GM21381 (cell line): Measurements from ENCODE around the gene CCDC17.

Source experiments
- ATAC-seq: cut with Tn5 transposase; IDR thresholded peaks from one replicate; pipeline ENCODE4 v1.9.1; 2021; ENCODE audit warnings: mild to moderate bottlenecking, moderate library complexity; ENCODE audit not compliant: unreplicated experiment

The CCDC17 gene

GRCh38 chr1:45584351-45585109, 39.3 kb downstream of the CCDC17 start:
- ATAC-seq = peak; percentile 32

DNA sequence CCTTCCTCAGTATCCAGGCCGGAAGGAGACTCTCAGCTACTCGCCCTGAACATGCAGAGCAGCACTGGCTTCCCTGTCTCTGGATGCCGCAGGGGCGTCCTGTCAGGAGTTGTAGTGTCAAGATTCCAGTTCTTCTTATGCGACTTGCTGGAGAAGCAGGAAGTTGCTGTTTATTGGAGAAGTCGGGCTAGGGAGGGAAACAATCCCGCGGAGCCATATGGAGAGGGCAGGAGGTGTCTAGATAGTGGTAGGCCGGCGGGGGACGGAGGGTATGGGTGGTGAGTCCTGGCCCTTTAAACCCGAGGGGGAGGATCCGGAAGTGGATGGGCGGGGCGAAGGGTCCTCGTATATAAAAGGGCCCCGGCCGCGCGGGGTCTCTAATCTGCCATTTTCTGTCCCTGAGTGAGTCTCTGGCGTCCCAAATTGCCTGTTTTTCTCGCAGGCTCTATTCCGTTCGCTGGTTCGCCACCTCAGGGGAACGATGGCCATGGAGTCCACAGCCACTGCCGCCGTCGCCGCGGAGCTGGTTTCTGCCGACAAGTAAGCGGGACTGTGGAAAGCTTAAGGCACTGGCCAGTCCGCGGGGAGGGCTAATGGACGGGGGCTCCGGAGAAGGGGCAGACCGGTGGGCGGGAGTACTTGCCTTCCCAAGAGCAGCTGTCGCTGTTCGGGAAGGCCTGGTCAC, 40.0 kb downstream of the CCDC17 start, which contains the start of gene NASP:
TSS of gene NASP (plus strand) at position 376 of the 685 bp plus-strand sequence. CDS start at position 482, 106 bp downstream.
- peak; percentile 41 for ATAC-seq

DNA sequence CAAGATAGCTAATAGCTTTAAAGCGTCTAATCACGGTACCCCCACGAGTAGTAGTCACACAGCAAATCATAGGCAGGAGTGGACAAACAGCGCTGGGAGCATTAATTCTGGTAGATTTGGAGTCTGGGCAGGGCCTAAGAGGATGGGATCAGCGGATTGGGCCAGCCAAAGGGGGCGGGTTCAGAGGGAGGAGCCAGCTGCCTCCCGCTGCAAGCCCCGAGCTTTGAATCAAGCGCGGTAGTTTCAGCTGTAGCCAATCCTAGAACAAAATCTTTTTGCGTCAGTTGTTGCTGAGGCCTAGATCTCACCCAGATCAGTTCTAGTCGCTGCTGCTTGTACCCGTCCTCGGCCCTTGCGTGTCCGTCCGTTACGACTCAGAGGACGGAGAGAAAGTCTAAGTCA, 40.6 kb downstream of the CCDC17 start:
- peak; percentile 65 for ATAC-seq

GRCh38 chr1:45574105-45574626, 49.7 kb downstream of the CCDC17 start:
- ATAC-seq = no peak

- no peak for ATAC-seq
Measured at GRCh38 chr1:45573231-45573804, 50.5 kb downstream of the CCDC17 start.

- ATAC-seq = no peak
Measured at GRCh38 chr1:45570631-45571030, 53.2 kb downstream of the CCDC17 start.
